HG03095 (cell line): ENCODE measurements around the gene ACSL3.
"Not testable (repeated sequence)": the region's sequence is repeated elsewhere in the genome, so short reads cannot be mapped to it uniquely, and the experiment has no call there.

Source experiments
- ATAC-seq: cut with Tn5 transposase; IDR thresholded peaks from one replicate; pipeline ENCODE4 v1.9.1; 2021; ENCODE audit warnings: moderate library complexity; ENCODE audit not compliant: unreplicated experiment

ACSL3 gene

DNA sequence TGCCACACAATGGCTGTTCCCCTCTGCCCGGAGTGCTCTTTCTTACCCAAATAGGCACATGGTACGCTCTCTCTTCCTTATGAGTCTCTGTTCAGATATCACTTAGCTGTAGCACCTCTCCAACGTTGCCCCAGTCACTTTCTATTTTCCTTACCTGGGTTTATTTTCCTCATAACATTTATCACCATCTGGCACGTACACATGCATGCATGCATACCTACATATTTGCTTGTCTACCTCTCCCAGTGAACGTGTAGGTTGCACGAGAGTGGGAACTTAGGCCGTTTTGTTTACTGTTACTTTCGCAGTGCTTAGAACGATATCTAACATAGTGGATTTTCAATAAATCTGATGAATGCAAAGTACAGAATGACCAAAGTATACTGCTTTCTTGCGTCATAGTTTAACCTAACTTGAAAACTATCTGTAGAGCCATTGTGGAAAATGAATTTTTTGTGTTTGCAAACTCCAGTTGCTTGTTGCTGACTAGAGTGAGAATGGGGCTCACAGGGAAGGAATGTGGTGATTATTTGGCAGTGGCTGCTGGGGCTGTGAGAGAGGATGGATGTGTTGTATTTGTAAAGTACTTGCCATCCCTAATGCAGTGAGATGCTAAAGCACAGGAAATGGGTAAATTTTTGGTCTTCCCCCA lies 47.1 kb downstream of the ACSL3 start:
- ATAC-seq, result no peak

DNA sequence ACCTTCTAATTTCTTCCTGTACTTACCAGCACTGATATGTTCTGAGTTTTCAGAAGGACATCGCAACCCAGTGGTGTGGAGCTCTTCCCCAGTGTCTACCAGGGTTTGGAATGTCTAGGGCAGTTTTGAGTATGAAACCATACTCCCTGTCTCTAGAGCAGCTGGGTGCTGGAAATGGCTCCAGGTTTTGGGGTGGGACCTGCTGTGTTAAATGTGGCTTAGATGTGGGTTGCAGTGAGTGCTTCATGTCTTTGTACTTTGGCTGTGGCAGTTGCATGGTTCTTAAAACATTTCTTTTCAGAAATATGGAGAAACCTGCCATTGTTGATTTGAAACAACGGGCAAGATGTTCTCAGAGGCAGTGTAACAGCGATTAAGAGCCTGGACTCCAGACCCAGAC lies 48.5 kb downstream of the ACSL3 start:
- no peak for ATAC-seq

DNA sequence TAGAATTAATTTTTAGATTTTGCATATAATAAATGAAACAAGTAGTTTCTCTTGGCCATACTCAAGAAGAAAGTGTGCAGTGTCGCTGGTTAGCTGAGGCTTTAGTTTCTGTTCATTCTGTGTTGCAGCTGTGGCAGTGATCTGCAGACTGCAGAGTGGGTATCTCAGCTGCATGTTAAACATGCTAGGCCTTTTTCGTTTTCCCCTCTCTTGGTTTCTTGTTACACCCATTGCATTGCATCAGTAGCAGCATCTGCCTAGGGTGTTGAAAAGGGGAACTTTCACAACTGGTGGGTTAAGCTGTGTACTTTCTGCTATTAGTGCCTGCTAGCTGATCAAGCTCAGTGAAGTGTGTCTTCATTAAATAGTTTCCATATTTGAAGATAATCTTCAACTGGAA lies 51.3 kb downstream of the ACSL3 start:
- peak; percentile 98 for ATAC-seq

DNA sequence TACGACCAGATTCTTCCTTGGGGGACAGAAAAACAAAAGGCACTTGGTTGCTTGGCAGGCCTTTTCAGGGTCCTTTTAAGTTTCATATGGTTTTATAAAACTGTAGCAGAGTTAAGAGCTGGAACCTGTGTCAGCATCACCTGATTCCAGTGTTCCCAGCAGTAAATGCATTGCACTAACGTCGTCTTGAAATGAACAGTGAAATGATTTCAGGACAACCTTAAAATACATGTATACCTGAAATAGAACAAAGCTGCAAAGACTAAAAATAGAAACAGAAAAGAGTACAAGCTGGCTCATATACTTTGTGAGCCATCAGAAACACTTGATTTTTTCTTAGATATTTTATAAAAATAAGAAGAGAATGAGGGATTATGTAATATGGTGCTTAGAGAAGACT lies 51.9 kb downstream of the ACSL3 start:
- ATAC-seq, result no peak

DNA sequence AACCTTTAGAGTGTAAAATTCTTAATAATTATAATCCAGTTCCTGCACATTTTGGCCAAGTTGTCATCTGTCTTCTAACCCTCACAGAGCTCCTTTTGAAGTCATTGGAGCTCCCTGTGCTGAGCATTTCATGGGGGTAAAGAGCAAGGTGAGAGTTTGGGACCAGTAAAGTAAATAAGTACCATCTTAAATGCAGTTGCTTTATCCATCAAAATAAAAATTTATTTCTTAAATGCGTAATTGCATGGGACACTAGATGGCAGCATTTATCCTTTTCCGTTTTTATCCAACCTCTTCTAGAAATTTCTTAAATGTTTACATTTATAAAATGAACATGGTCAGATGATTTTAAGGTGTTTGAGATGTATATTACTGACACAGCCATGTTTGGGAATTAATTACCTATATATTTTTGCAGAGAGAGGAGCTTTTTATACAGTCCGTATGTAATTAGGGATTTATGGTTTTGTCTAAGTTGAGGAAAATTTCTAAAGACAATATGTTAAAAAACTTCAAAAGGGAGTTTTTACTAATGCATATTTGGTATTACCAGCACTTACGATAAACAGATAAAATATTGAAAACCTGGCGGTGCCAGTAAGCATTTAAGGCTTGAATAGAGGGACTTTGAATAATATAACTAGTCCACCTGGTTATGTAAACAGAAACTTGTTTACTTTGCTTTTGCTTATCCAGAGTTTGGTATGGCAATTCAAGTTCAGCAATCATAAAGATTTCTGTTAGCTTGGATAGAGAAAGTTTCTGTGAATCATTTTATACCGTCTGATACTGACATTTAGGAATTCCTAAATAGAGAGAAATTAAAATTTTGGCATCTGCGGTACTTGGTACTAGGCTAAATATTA lies 54.5 kb downstream of the ACSL3 start:
- no peak for ATAC-seq

DNA sequence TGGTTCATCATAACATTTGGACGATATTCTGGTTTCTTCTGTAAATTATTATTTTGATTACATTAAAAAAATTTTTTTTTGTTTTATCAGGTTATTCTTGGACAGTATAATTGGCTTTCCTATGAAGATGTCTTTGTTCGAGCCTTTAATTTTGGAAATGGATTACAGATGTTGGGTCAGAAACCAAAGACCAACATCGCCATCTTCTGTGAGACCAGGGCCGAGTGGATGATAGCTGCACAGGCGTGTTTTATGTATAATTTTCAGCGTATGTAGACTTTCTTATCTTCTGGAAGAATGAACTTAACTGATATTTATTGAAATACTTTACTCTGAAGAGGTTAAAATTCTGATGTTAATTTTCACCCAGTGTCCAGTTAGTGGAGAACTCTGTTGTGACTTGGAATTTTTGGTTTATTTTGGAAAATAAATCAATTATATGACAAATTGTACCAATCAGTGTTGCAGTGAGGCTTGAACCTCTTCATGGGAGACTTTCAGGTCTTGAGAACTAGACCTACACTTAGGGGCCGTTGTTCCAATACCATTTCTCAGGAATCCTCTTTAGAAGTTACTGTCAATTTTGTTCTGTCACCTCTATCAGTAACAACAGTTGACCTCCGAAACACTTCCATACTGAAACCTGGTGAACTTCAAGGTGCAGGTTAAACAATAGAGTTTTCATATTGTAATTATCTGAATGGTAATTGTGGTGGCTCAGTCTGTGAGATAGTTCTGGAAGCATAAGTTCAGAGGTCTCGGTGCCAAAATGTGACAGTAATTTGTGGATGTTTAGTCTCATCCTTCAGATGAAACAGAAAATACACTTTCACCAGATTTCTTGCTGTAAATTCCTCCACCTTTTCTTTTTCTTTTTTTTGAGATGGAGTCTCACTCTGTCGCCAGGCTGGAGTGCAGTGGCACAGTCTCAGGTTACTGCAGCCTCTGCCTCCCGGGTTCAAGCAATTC lies 55.7 kb downstream of the ACSL3 start:
- no peak for ATAC-seq

DNA sequence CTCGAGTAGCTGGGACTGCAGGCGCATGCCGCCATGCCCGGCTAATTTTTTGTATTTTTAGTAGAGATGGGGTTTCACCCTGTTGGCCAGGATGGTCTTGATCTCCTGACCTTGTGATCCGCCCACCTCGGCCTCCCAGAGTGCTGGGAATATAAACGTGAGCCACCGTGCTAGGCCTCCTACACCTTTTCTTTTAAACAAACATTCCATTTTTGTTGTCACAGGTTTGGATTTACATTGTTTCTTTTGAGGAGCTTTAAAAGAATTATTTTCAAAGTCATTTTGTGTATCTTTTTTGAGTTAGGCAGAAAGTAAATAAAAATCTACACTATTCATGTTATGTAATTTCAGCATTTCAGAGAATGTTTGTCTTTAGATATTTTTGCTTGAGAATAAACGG lies 56.4 kb downstream of the ACSL3 start:
- ATAC-seq, result not testable (repeated sequence)

DNA sequence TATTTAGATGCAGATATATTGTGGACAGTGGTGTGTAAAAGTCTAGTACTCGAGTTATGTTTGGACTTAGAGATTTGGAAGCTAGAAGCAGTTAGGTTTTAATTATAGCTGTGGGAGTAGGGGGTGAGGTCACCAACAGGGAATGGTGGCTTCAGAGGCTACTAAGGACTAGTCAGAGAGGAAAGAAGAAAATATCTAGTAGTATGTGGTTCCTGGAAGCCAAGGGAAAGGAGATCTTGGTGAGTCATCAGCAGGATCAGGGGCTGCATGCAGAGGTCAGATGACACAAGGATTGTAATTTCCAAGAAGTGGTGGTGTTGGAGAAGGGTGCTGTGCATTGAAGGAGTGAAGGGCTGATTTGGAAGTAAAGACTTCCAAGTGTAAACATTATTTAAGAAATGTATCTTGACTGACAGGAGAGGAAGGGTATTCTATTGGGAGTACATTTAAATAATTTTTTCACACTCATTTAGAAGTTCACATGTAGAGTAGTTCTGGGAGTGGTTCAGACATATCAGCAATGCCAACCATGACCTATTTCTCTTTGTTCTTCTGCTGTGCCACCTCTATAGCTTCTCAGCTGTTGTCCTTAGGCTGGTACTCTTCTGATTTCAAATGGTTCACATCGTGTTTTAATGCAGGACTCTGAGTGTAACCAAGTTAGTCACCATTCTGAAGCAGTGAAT lies 59.1 kb downstream of the ACSL3 start:
- no peak for ATAC-seq

DNA sequence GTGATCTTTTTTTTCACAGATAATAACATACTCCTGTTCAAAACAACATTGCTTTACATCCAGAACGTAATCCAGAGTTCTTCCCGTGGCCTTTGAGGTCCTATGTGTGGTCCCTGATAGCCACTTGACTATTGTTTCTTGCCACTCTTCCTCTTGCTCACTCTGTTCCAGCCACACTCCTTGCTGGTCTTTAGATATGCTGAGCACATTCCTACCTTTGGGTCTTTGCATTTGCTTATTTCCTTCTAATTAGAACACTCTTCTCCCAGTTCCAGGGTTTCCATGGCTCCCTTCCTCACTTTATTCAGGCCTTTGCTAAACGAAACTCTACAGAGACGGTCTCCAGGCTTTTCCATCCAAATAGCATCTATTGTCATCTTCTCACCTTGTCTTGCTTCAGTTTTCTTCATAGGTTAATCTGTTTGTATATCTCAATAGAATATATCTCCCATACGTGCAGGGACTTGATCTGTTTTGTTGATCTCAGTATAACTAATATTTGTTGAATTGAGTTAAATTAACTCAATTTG lies 59.9 kb downstream of the ACSL3 start:
- no peak for ATAC-seq

DNA sequence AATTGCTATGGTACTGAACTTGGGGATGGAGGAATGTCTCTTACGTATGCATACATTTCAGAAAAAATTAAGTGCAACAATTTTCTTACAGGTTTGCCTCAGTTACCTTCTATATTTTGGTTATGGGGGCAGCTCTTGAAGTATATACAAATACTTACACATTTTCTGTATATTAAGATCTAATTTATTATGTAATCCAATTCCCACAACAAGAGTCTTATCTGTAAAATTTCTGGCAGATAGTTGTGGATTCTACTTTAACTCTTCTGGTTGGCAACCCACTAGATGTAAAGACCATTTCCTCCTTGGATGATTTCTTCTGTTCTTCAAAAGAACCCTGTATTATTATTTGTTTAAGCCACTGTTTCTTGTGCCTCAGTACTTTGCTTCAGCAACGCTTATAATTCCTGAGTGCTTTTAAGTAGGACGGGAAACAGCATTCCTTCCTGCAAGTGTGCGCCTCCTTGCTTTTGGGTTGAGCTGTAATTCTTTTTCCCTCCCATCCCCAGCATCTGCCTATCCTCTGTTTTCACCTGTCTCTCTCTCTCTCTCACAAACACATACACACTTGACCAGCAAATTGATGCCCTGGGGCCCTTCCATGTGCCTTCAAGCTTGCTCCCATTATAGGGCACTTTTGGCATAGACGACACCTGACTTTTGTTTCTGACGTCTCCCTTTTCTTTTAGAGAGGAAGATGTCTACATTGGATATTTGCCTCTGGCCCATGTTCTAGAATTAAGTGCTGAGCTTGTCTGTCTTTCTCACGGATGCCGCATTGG lies 61.4 kb downstream of the ACSL3 start:
- no peak for ATAC-seq

DNA sequence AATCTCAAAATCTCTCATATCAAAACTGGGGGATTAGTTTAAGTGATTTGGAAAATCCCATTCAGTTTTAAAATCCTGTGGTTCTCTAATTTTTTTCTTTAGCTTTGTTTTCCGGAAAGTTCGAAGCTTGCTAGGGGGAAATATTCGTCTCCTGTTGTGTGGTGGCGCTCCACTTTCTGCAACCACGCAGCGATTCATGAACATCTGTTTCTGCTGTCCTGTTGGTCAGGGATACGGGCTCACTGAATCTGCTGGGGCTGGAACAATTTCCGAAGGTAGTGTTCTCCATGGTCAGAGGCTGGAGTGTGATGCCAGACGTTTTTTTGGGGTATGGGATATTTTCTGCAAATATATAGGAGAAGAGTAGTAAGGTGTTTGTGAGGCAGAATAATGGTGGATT lies 66.1 kb downstream of the ACSL3 start:
- ATAC-seq, result no peak

DNA sequence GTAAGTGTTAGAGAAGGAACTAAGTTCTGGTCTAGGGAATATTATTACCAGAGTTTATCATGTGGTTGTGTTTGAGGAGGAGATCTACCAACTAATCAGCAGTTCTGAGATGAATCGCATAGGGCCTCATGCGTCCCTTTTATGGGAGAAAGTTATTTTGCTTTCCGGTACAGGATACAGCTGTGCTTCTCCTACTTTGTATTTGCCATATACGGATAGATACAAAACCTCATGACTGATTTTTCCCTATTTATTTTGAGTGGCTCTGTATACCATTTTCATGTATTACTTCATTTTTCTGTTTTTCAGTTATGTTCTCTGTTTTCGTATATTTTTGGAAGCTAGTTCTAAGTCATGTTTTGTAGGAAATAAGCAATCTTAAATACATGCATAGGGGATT lies 66.8 kb downstream of the ACSL3 start:
- no peak for ATAC-seq

DNA sequence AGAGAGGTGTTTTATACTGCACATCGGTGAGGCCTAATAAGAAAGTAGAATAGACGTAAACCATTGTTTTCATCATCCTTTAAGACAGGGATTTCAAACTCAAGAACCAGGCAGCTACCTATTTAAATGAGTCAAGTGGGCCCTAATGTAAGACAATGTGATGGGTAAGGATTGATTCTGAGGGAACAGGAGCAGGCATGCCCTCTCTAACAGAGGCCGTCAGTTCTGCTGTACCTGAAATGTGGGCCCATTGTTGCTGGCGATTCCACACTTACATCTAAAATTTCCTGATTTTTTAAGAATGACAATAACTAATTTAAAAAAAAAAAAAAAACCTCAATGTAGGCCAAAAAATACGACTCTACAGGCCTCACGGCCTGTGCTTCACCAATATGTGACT lies 67.5 kb downstream of the ACSL3 start:
- no peak for ATAC-seq

DNA sequence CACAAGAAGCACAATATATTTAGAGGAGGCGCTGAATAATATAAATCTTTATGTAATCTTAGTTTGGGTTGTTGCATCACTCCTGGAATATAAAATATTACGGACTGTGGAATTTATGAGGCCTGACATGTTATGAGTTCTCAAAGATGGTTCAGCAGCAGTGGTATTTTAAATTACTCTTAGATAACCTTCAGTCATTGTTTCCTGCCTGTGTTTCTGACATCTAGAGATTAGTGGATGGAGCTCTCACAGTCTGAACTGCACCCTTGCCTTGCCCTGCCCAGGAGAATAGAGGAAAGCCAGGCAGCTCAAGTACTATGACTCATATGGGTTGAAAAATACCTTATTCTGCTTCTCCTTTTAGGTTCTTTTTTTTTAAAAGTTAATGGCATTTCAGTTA lies 70.0 kb downstream of the ACSL3 start:
- ATAC-seq, result no peak

DNA sequence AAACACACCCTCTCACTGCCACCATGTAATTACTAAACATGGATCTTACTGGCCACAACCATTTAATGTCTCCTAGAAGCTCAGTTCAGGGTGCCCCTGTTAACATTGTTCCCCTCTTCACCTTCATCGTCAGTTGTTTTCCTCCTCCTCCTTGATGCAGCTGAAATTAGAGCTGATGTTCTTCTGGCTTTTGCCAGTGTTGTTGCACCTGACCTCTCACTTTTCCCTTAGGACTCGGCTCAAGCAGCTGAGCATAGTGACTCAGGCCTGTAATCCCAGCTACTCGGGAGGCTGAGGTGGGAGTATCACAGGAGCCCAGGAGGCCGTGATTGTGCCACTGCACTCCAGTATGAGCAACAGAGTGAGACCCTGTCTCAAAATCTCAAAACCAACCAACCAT lies 70.8 kb downstream of the ACSL3 start:
- no peak for ATAC-seq

DNA sequence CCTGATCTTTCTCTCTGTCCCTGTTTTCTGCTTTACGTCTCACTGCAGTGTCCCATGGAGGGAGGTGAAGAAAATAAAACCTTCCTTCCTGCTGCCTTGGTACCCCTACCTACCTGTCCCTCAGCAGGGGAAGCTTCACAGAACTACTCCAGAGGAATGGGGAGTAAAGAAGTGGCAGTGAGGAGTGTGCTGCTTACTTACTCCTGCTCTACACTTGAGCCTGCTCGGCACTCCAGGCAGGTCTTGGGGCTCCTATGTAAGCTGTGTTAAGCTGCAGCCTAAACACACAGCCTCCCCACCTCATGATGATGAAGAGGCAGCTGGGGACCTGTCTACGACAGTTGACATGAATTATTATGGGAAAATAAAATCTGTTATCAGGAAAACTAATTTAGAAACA lies 72.6 kb downstream of the ACSL3 start:
- no peak for ATAC-seq

DNA sequence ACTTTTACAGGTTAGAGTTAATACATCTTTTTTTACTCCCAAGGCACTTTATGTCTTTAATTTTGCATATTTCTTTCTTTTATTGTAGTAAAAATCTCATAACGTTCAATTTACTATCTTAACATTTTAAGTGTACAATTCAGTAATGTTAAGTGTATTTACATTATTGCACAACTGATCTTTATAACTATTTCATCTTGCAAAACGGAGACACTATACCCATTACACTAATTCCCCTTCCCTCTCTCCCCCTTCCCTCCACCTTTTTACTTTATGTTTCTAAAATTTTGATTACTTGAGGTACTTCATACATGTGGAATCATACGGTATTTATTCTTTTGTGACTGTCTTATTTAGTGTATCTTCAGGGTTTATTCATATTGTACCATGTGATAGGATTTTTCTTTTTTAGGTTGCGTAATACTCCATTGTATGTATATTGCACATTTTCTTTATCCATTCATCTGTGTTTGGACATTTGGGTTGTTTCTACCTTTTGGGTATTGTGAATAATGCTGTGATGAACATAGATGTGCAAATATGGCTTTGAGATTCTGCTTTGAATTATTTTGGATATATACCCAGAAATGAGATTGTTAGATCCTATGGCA lies 75.0 kb downstream of the ACSL3 start:
- no peak for ATAC-seq

DNA sequence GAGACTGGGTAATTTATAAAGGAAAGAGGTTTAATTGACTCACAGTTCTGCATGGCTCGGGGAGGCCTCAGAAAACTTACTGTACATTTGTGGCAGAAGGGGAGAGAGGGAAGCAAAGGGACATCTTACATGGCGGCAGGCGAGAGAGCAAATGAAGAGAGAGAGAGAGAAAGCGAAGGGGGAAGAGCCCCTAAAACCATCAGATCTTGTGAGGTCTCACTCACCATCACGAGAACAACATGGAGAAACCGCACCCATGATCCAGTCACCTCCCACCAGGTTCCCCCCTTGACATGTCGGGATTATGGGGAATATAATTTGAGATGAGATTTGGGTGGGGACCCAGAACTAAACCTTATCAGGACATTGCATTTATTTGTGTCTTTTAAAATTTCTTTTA lies 75.9 kb downstream of the ACSL3 start:
- ATAC-seq, result no peak

DNA sequence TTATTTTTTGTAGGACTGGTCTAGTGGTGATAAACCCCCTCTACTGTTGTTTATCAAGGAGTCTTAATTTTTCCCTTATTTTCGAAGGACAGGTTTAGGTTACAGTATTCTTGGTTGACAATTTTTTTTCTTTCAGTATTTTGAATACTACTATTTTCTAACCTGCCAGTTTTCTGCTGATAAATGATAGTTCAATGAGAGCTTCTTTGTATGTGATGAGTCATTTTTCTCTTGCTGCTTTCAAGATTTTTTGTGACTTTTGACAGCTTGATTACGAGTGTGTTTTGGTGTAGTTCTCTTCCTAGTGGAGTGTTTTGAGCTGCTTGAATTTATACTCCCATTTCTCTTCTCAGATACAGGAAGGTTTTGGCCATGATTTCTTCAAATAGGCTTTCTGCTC lies 77.5 kb downstream of the ACSL3 start:
- no peak for ATAC-seq
